Esophagus squamous epithelium (tissue), 5 donors: ENCODE results near the gene BHLHA15. TPM values are rescaled to one million over a fixed set of nuclear protein-coding genes. Genes with fewer than 3 reads are reported as not detected.

Experiments
- DNase-seq: peaks from one replicate; lab custom pipeline; 2025; lab: John Stamatoyannopoulos, UW
- H3K27ac ChIP-seq, 4 donors: fragments of 200-600 bp; sonication (generic); one replicate each; pipeline ENCODE4 v1.5.1; 2016 to 2019; ENCODE audit warnings: mild to moderate bottlenecking in 1 of 4
- H3K27me3 ChIP-seq, 4 donors: fragments of 200-600 bp; sonication (generic); 1 replicate in 3 of 4; 2 replicates in 1 of 4; pipeline versions ENCODE4 v1.5.1 to v1.6.0; 2017 to 2021; ENCODE audit warnings: antibody characterized with exemption in 1 of 4
- H3K36me3 ChIP-seq, 3 donors: fragments of 200-600 bp; sonication (generic); one replicate each; pipeline ENCODE4 v1.5.1; 2016 to 2019
- H3K4me1 ChIP-seq, 3 donors: fragments of 200-600 bp; sonication (generic); one replicate each; pipeline ENCODE4 v1.5.1; 2017 to 2019
- H3K4me3 ChIP-seq, 4 donors: fragments of 200-600 bp; sonication (generic); 1 replicate in 3 of 4; 2 replicates in 1 of 4; pipeline ENCODE4 v1.5.1; 2016 to 2019; ENCODE audit warnings: mild to moderate bottlenecking in 2 of 4, moderate library complexity in 1 of 4
- H3K9me3 ChIP-seq, 3 donors: fragments of 200-600 bp; sonication (generic); one replicate each; pipeline ENCODE4 v1.5.1; 2016 to 2019
- CTCF ChIP-seq, 6 experiments: fragments of 450-650 bp in 4 of 6; fragments of 200-600 bp in 2 of 6; sonication (generic) in 2 of 6; IDR thresholded peaks; one replicate each; pipeline ENCODE4 v1.5.1; 2016 to 2019; ENCODE audit warnings: antibody characterized with exemption in 6 of 6, mild to moderate bottlenecking in 4 of 6, moderate library complexity in 4 of 6
- POLR2A ChIP-seq, 4 donors: fragments of 450-650 bp; IDR thresholded peaks; one replicate each; pipeline ENCODE4 v1.6.1; 2017; ENCODE audit warnings: antibody characterized with exemption in 4 of 4, mild to moderate bottlenecking in 4 of 4, moderate library complexity in 3 of 4
- WGBS, 2 donors: methylation state at CpG; one replicate each; pipeline ENCODE4 v1.1.5; 2018; 5-methylcytosine and 5-hydroxymethylcytosine counted together
- intact Hi-C: fragments of 100-400 bp; cut with DNase I; formaldehyde crosslinking; loops from one replicate; pipeline ENCODE4 v1.15.0; 2022
- total RNA-seq, 4 donors: library from RNA; depleted of rRNA; stranded (reverse); fragments of >200 nt; gene quantifications; one replicate each; pipeline ENCODE4 v1.1.0, GENCODE V29; 2016
- donor health status: DM: yes; HTN: yes; CAD: no.

BHLHA15 gene
- total RNA-seq, 4 donors from 2014 or later = 0.82 to 8.0 (median 2.3) TPM

GRCh38 chr7:98212532-98213041, 1.3 kb downstream of the BHLHA15 start:
- H3K36me3 ChIP-seq = peaks cover 0 to 37% (median 0%) of the 10 kb centered on the region in 3 donors
- H3K9me3 ChIP-seq = no peaks in the 10 kb centered on the region
- H3K4me1 ChIP-seq = peaks cover 8 to 15% (median 11%) of the 10 kb centered on the region in 3 donors
- intact Hi-C loops = no loop called here
- H3K27me3 ChIP-seq = peaks cover 0 to 18% (median 0%) of the 10 kb centered on the region in 4 donors
- no peak overlapping the region for H3K27ac ChIP-seq
- no peak for DNase-seq
- TF ChIP-seq POLR2A (IDR thresholded peaks at IDR 0.05) = no peak
- no peak for TF ChIP-seq CTCF (IDR thresholded peaks at IDR 0.05)
- no peak overlapping the region for H3K4me3 ChIP-seq
- 89 to 90% methylated on average over 20 to 25 of the region's 30 CpGs for WGBS, 2 donors

DNA sequence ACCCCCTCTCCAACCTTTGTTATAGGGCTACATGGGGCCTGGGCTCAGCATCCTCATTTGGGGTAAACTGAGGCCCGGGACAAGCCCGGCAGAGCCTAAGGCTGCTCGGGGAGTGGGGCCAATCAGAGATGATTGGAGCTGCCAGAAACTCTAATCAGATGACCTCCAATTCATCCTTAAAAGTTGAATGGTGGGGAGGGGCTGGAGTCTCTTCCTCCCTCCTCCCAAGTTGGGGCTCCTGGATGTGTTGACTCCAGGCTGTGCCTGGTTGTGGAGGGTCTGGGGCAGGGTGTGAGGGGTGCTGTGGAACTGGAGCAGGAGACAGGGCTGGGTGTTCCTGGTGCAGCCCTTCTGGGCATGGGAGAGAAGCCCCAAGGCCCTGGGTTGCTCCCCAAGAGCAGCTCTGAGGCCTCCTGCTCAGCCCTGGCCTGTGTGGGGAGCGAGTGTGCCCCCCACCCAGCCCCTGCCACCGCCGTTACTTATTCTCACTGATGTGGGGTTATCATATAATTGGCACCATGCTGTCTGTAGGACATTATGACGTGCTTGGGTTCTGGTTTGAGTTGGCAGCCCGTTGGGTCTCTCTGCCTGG, 2.2 kb downstream of the BHLHA15 start:
- no peak for DNase-seq
- intact Hi-C loops = no loop called here
- Histone ChIP-seq H3K9me3 (no peaks in the 10 kb centered on the region), H3K27me3 (peaks cover 0 to 18% (median 0%) of the 10 kb centered on the region in 4 donors), H3K4me1 (peaks cover 8 to 15% (median 11%) of the 10 kb centered on the region in 3 donors), H3K36me3 (peaks cover 0 to 39% (median 0%) of the 10 kb centered on the region in 3 donors), H3K4me3 (no peak overlapping the region), H3K27ac (no peak overlapping the region)
- TF ChIP-seq POLR2A (IDR thresholded peaks at IDR 0.05) (no peak), CTCF (IDR thresholded peaks at IDR 0.05) (no peak)
- WGBS, 2 donors = 81 to 88% methylated on average over 3 of the region's 8 CpGs

DNA sequence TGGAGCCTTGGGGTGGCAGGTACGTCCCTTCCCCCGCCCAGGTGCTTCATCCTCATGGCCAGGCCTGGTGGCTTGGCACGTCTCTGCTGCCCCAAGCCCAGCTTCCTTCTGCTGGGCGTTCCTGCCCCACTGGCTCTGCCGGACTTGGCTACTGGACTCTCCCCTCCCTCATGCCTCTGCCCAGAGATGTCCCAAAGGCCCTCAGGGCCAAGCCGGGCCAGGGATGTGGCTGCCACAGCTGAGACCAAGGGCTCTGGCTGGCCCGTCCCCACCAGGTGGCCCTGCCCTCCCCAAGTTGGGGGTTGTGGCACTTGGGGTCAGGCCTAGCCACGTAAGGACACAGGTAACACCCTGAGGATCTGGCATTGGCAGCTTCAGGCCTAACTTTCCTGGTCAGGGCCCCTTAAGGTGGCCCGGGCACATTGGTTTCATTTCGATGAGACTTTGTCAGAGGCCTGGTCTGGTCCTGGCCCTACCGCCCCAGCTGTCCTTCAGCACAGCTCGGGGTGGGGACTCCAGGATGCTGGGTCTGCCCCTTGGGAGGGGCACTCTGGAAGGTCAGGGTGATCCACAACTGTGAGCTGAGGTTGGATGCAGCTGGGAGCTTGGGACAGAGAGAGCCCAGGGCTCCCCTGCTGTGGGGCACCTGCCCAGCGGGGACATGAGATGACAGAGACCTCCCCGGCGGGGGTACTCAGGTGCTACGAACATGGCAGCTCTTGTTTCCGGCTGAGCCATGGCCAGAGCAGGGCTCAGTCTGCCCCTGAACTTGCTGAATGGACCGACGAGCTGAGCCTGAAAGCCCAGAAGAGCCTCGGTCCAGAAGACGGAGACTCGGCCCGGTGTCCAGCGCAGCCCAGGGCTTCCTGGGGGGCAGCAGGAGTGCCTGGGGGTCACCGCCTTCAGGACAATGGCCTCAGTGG, 2.9 kb downstream of the BHLHA15 start:
- 61 to 100% methylated on average over 2 to 3 of the region's 25 CpGs for WGBS, 2 donors
- Histone ChIP-seq H3K36me3 (peaks cover 0 to 35% (median 0%) of the 10 kb centered on the region in 3 donors), H3K27ac (no peak overlapping the region), H3K27me3 (peaks cover 0 to 18% (median 0%) of the 10 kb centered on the region in 4 donors), H3K9me3 (no peaks in the 10 kb centered on the region), H3K4me3 (no peak overlapping the region), H3K4me1 (peaks cover 8 to 15% (median 11%) of the 10 kb centered on the region in 3 donors)
- intact Hi-C loops = no loop called here
- TF ChIP-seq POLR2A (IDR thresholded peaks at IDR 0.05) = no peak
- no peak for TF ChIP-seq CTCF (IDR thresholded peaks at IDR 0.05)
- no peak for DNase-seq

DNA sequence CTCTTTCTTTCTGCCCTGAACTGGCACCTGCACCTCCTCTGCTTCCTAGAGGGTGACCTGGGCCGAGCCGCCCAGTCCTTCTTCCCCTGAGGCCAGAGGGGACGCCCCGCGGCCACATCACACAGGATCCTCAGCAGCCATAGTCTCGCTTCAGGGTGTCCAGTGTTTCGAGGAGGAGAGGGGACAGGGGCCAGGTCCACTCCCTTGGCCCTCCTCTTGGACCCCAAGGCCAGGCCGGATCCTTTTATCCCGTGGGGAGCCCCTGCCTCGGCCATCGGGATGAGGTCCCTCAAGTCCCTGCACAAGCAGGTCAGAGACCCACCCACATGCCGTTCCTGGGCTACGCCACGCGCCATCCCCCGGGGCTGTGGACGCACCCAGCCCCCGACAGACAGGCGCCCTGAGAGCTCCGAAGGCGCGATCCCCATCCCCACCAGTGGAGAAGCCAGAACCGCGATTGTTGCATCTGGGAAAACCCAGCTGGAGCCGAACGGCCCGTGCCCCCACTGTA, 3.6 kb downstream of the BHLHA15 start:
- 93 to 96% methylated on average over 3 to 5 of the region's 27 CpGs for WGBS, 2 donors
- intact Hi-C loops = no loop called here
- no peak overlapping the region for H3K4me3 ChIP-seq
- no peak for DNase-seq
- no peak overlapping the region for H3K27ac ChIP-seq
- peaks cover 0 to 40% (median 0%) of the 10 kb centered on the region in 3 donors for H3K36me3 ChIP-seq
- H3K4me1 ChIP-seq = peaks cover 8 to 15% (median 11%) of the 10 kb centered on the region in 3 donors
- TF ChIP-seq POLR2A (IDR thresholded peaks at IDR 0.05) (no peak), CTCF (IDR thresholded peaks at IDR 0.05) (no peak)
- H3K27me3 ChIP-seq = peaks cover 0 to 18% (median 0%) of the 10 kb centered on the region in 4 donors
- no peaks in the 10 kb centered on the region for H3K9me3 ChIP-seq
